Mesodermal cell (in vitro differentiated cells): Measurements from ENCODE around the gene TPSB2.
"Not testable (repeated sequence)": the region's sequence is repeated elsewhere in the genome, so short reads cannot be mapped to it uniquely, and the experiment has no call there.

ENCODE experiments used
- H3K27ac ChIP-seq: 2 replicates; pipeline ENCODE4 v1.7.0; 2013; ENCODE audit warnings: mild to moderate bottlenecking, low read depth, low read length, moderate library complexity; ENCODE audit not compliant: severe bottlenecking
- H3K36me3 ChIP-seq: 2 replicates; pipeline ENCODE4 v1.7.1; 2013; ENCODE audit warnings: mild to moderate bottlenecking, low read length, moderate library complexity; ENCODE audit not compliant: control insufficient read depth, insufficient read depth
- H3K4me1 ChIP-seq: one replicate; pipeline ENCODE4 v1.7.1; 2013; ENCODE audit warnings: mild to moderate bottlenecking, low read length; ENCODE audit not compliant: insufficient read depth, control insufficient read depth, poor library complexity, severe bottlenecking
- H3K4me3 ChIP-seq: 2 replicates; pipeline ENCODE4 v1.7.0; 2013; ENCODE audit warnings: low read length, control low read depth, mild to moderate bottlenecking; ENCODE audit not compliant: insufficient read depth, poor library complexity, severe bottlenecking; ENCODE audit errors: extremely low read depth
- H3K9me3 ChIP-seq: 2 replicates; pipeline ENCODE4 v1.7.1; 2013; ENCODE audit warnings: mild to moderate bottlenecking, low read length, moderate library complexity; ENCODE audit not compliant: control insufficient read depth
- WGBS, 2 experiments: methylation state at CpG; one replicate each; pipeline ENCODE4 v1.1.5; 2013; ENCODE audit warnings: missing lambda C conversion rate in 2 of 2; ENCODE audit not compliant: insufficient coverage in 2 of 2; 5-methylcytosine and 5-hydroxymethylcytosine counted together

Gene TPSB2

GRCh38 chr16:1271724-1272413 is 41.9 kb upstream of the TPSB2 start:
- H3K9me3 ChIP-seq, H3K27ac ChIP-seq, H3K4me3 ChIP-seq, H3K4me1 ChIP-seq, H3K36me3 ChIP-seq: not testable (repeated sequence)
- WGBS, 2 experiments = 82 to 93% methylated on average over 14 to 19 of the region's 19 CpGs

GRCh38 chr16:1271380-1271723 is 41.4 kb upstream of the TPSB2 start:
- Histone ChIP-seq H3K9me3 (no peaks in the 10 kb centered on the region), H3K4me3 (no peak overlapping the region), H3K27ac (no peak overlapping the region), H3K36me3 (no peaks in the 10 kb centered on the region), H3K4me1 (no peaks in the 10 kb centered on the region)
- 88 to 93% methylated on average over 12 of the region's 12 CpGs for WGBS, 2 experiments

GRCh38 chr16:1269418-1269817 is 39.4 kb upstream of the TPSB2 start:
- H3K9me3 ChIP-seq, H3K4me1 ChIP-seq, H3K4me3 ChIP-seq, H3K27ac ChIP-seq, H3K36me3 ChIP-seq: not testable (repeated sequence)
- WGBS, 2 experiments = 88 to 96% methylated on average over 6 to 7 of the region's 7 CpGs

GRCh38 chr16:1265826-1266225 is 35.8 kb upstream of the TPSB2 start:
- no peak overlapping the region for H3K27ac ChIP-seq
- no peak overlapping the region for H3K4me3 ChIP-seq
- WGBS, 2 experiments = 83 to 89% methylated on average over 6 to 19 of the region's 19 CpGs
- no peaks in the 10 kb centered on the region for H3K36me3 ChIP-seq
- H3K4me1 ChIP-seq = no peaks in the 10 kb centered on the region
- H3K9me3 ChIP-seq = peaks cover 7% of the 10 kb centered on the region

GRCh38 chr16:1265090-1265630 is 35.2 kb upstream of the TPSB2 start:
- H3K36me3 ChIP-seq = no peaks in the 10 kb centered on the region
- no peaks in the 10 kb centered on the region for H3K4me1 ChIP-seq
- no peak overlapping the region for H3K4me3 ChIP-seq
- peaks cover 7% of the 10 kb centered on the region for H3K9me3 ChIP-seq
- WGBS, 2 experiments = 90 to 97% methylated on average over 4 to 9 of the region's 13 CpGs
- H3K27ac ChIP-seq = no peak overlapping the region

GRCh38 chr16:1264345-1265089 is 34.5 kb upstream of the TPSB2 start:
- Histone ChIP-seq H3K36me3 (no peaks in the 10 kb centered on the region), H3K27ac (no peak overlapping the region), H3K9me3 (peaks cover 7% of the 10 kb centered on the region), H3K4me1 (no peaks in the 10 kb centered on the region), H3K4me3 (no peak overlapping the region)
- WGBS, 2 experiments = 91% methylated on average over 16 of the region's 16 CpGs

GRCh38 chr16:1263591-1264344 is 33.8 kb upstream of the TPSB2 start:
- H3K4me3 ChIP-seq = no peak overlapping the region
- no peaks in the 10 kb centered on the region for H3K36me3 ChIP-seq
- no peaks in the 10 kb centered on the region for H3K4me1 ChIP-seq
- H3K27ac ChIP-seq = no peak overlapping the region
- peaks cover 7% of the 10 kb centered on the region for H3K9me3 ChIP-seq
- WGBS, 2 experiments = 88 to 95% methylated on average over 11 to 14 of the region's 15 CpGs

GRCh38 chr16:1262846-1263221 is 32.9 kb upstream of the TPSB2 start:
- no peak overlapping the region for H3K4me3 ChIP-seq
- WGBS, 2 experiments = 90 to 93% methylated on average over 7 to 9 of the region's 9 CpGs
- peaks cover 7% of the 10 kb centered on the region for H3K9me3 ChIP-seq
- no peaks in the 10 kb centered on the region for H3K36me3 ChIP-seq
- no peak overlapping the region for H3K27ac ChIP-seq
- H3K4me1 ChIP-seq = no peaks in the 10 kb centered on the region

- 93 to 95% methylated on average over 29 to 30 of the region's 32 CpGs for WGBS, 2 experiments
- no peaks in the 10 kb centered on the region for H3K36me3 ChIP-seq
- H3K4me1 ChIP-seq = no peaks in the 10 kb centered on the region
- H3K9me3 ChIP-seq = peaks cover 7% of the 10 kb centered on the region
- no peak overlapping the region for H3K27ac ChIP-seq
- H3K4me3 ChIP-seq = no peak overlapping the region
These were observed 32.3 kb upstream of the TPSB2 start for GRCh38 chr16:1262210-1262845.

GRCh38 chr16:1261131-1261892 is 31.3 kb upstream of the TPSB2 start:
- H3K27ac ChIP-seq = no peak overlapping the region
- H3K9me3 ChIP-seq = peaks cover 7% of the 10 kb centered on the region
- no peaks in the 10 kb centered on the region for H3K4me1 ChIP-seq
- H3K4me3 ChIP-seq = no peak overlapping the region
- 42 to 43% methylated on average over 25 to 31 of the region's 47 CpGs for WGBS, 2 experiments
- no peaks in the 10 kb centered on the region for H3K36me3 ChIP-seq
